Caco-2 (cell line): ENCODE results near the gene PDE4D. TPM values are rescaled to one million over a fixed set of nuclear protein-coding genes. Genes with fewer than 3 reads are reported as not detected.

Source experiments
- BruUV-seq: library from RNA; stranded (reverse); fragments of 400-500 nt; replicated peaks from 2 replicates; lab custom pipeline; 2021; lab: Mats Ljungman, UMichigan
- CTCF ChIA-PET: fragments of 300-600 bp; sonication (Branson Sonifier 250); formaldehyde crosslinking; loops from one replicate; lab custom pipeline; 2022; ENCODE audit warnings: antibody characterized with exemption; lab: Charles Lee
- POLR2A ChIA-PET: fragments of 300-600 bp; sonication (Branson Sonifier 250); formaldehyde crosslinking; loops from one replicate; lab custom pipeline; 2022; ENCODE audit warnings: antibody characterized with exemption; lab: Charles Lee
- DNase-seq, 2 experiments: peaks; one replicate each; pipeline versions ENCODE4 v3.0.0 to v3.0.0-alpha.2; 2020 to 2022
- H3K27me3 ChIP-seq: replicated peaks from 2 replicates; pipeline ENCODE4 v1.6.0; 2011; ENCODE audit warnings: low read length; ENCODE audit not compliant: control insufficient read depth, insufficient read depth
- H3K36me3 ChIP-seq: 2 replicates; pipeline ENCODE4 v1.5.1; 2011; ENCODE audit warnings: low read length; ENCODE audit not compliant: control insufficient read depth, insufficient read depth
- H3K4me1 ChIP-seq: fragments of 250-450 bp; sonication (Bioruptor Pico); 2 replicates; pipeline ENCODE4 v1.5.1; 2020; ENCODE audit warnings: mild to moderate bottlenecking
- H3K4me3 ChIP-seq: 2 replicates; pipeline ENCODE4 v1.5.1; 2011; ENCODE audit warnings: low read depth, mild to moderate bottlenecking, control low read depth, low read length
- H3K9me3 ChIP-seq: fragments of 250-450 bp; sonication (Bioruptor Pico); 2 replicates; pipeline ENCODE4 v1.5.1; 2020; ENCODE audit warnings: mild to moderate bottlenecking, moderate library complexity
- H3K27ac Mint-ChIP-seq: one replicate; pipeline ENCODE4 v1.8.0; 2022; ENCODE audit warnings: mixed read lengths; ENCODE audit not compliant: unreplicated experiment
- H3K27me3 Mint-ChIP-seq: one replicate; pipeline ENCODE4 v1.8.0; 2022; ENCODE audit warnings: mixed read lengths; ENCODE audit not compliant: insufficient read depth, unreplicated experiment
- H3K36me3 Mint-ChIP-seq: one replicate; pipeline ENCODE4 v1.8.0; 2022; ENCODE audit warnings: mild to moderate bottlenecking, mixed read lengths; ENCODE audit not compliant: insufficient read depth, unreplicated experiment
- H3K4me1 Mint-ChIP-seq: one replicate; pipeline ENCODE4 v1.8.0; 2022; ENCODE audit warnings: low read depth, mixed read lengths; ENCODE audit not compliant: unreplicated experiment
- H3K4me3 Mint-ChIP-seq: one replicate; pipeline ENCODE4 v1.8.0; 2022; ENCODE audit warnings: mild to moderate bottlenecking, moderate library complexity, mixed read lengths; ENCODE audit not compliant: unreplicated experiment
- H3K9me3 Mint-ChIP-seq: one replicate; pipeline ENCODE4 v1.8.0; 2022; ENCODE audit warnings: mixed read lengths; ENCODE audit not compliant: unreplicated experiment
- intact Hi-C: fragments of 100-400 bp; cut with micrococcal nuclease; formaldehyde crosslinking; loops from one replicate; pipeline ENCODE4 v1.10.0; 2022; ENCODE audit not compliant: unreplicated experiment
- total RNA-seq: library from RNA; stranded (reverse); gene quantifications from 2 replicates; pipeline ENCODE4 v1.2.3, GENCODE V29; 2022
- TF ChIP-seq, protein P1 (sequence below), 2 experiments: fragments of 200-600 bp in 1 of 2; IDR thresholded peaks; 1 replicate in 1 of 2; 2 replicates in 1 of 2; pipeline versions ENCODE4 v1.5.1 to v1.8.0; 2011 to 2022; ENCODE audit warnings: antibody characterized with exemption in 1 of 2, control low read depth in 1 of 2, inconsistent platforms in 1 of 2, low read depth in 1 of 2, low read length in 1 of 2, mild to moderate bottlenecking in 1 of 2, moderate library complexity in 1 of 2; ENCODE audit not compliant: insufficient read depth in 1 of 2, severe bottlenecking in 1 of 2, unreplicated experiment in 1 of 2

The PDE4D gene
- total RNA-seq, 1 experiment from 2014 or later: 89.8 TPM

DNA sequence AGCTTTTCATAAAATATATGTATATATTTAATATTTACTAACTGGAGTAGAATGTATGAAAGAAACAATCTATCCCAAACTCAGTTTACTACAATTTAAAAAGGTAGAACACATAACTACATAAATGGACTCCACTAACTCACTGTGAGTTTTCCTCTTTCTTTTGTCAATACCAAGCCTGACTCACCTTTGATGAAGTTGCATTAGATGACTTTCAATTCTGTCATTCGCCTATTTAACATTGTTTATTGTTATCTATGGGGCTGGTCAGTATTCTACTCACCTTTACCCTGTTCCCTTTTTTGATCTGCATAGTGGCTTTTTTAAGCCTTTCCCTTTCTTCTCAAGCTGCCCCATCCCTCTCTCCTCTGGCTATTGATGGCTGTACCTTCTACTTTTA lies 680.9 kb downstream of the PDE4D start:
- Histone ChIP-seq H3K36me3 (no peaks in the 10 kb centered on the region), H3K27me3 (no peaks in the 10 kb centered on the region), H3K4me1 (no peaks in the 10 kb centered on the region), H3K9me3 (no peaks in the 10 kb centered on the region), H3K4me3 (no peak overlapping the region)
- Mint-ChIP-seq H3K4me1 (peaks cover 18% of the 10 kb centered on the region), H3K4me3 (no peak overlapping the region), H3K36me3 (no peaks in the 10 kb centered on the region), H3K27me3 (no peaks in the 10 kb centered on the region), H3K27ac (no peak overlapping the region), H3K9me3 (no peaks in the 10 kb centered on the region)
- TF ChIP-seq, protein P1, sequence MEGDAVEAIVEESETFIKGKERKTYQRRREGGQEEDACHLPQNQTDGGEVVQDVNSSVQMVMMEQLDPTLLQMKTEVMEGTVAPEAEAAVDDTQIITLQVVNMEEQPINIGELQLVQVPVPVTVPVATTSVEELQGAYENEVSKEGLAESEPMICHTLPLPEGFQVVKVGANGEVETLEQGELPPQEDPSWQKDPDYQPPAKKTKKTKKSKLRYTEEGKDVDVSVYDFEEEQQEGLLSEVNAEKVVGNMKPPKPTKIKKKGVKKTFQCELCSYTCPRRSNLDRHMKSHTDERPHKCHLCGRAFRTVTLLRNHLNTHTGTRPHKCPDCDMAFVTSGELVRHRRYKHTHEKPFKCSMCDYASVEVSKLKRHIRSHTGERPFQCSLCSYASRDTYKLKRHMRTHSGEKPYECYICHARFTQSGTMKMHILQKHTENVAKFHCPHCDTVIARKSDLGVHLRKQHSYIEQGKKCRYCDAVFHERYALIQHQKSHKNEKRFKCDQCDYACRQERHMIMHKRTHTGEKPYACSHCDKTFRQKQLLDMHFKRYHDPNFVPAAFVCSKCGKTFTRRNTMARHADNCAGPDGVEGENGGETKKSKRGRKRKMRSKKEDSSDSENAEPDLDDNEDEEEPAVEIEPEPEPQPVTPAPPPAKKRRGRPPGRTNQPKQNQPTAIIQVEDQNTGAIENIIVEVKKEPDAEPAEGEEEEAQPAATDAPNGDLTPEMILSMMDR (IDR thresholded peaks at IDR 0.05; ENCODE audit: insufficient read depth in 1 of 2, low read depth in 1 of 2, low read length in 1 of 2, severe bottlenecking in 1 of 2, unreplicated experiment in 1 of 2): no peak
- intact Hi-C loops: no loop called here
- ChIA-PET POLR2A (no interaction called here), CTCF (no interaction called here)
- DNase-seq: no peak
- BruUV-seq: no TSS peak

DNA sequence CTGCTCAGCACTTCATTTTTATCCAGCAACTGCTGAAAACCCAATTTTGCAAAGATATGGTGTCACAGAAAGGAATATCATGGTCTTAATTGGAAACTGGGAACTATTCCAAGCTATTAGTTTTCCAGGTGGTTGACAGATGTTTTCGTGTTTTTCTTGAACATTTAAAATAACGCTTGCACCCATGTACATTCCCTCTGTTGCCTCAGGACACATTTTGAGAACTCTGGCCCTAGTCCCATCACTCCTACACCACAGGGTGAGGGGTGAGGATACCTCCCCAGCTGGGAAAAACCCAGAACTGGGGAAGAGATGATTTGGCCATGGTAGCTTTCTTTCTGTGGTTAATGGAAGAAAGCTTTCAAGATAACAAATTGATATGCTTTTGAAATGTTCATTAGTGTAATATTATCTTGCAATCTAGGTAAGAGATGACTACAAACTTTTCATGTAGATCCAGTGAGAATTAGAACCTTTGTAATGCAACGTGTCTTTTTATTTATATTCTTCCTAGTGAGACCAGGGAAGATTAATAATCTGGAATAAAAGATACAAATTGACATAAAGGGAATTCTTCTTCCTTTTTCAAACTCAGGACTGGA lies 683.7 kb downstream of the PDE4D start:
- H3K4me1 Mint-ChIP-seq: peaks cover 18% of the 10 kb centered on the region
- H3K36me3 Mint-ChIP-seq: no peaks in the 10 kb centered on the region
- intact Hi-C loops: no loop called here
- H3K27me3 Mint-ChIP-seq: no peaks in the 10 kb centered on the region
- no peaks in the 10 kb centered on the region for H3K4me1 ChIP-seq
- BruUV-seq: no TSS peak
- peaks cover 4% of the 10 kb centered on the region; the same call in 1 of the 2 replicates for H3K9me3 ChIP-seq
- no peak for DNase-seq
- TF ChIP-seq, protein P1 (IDR thresholded peaks at IDR 0.05; ENCODE audit: insufficient read depth in 1 of 2, low read depth in 1 of 2, low read length in 1 of 2, severe bottlenecking in 1 of 2, unreplicated experiment in 1 of 2): no peak
- H3K27ac Mint-ChIP-seq: no peak overlapping the region
- H3K9me3 Mint-ChIP-seq: no peaks in the 10 kb centered on the region
- H3K27me3 ChIP-seq: no peaks in the 10 kb centered on the region
- H3K4me3 Mint-ChIP-seq: no peak overlapping the region
- no peak overlapping the region for H3K4me3 ChIP-seq
- ChIA-PET POLR2A (no interaction called here), CTCF (no interaction called here)
- H3K36me3 ChIP-seq: no peaks in the 10 kb centered on the region

DNA sequence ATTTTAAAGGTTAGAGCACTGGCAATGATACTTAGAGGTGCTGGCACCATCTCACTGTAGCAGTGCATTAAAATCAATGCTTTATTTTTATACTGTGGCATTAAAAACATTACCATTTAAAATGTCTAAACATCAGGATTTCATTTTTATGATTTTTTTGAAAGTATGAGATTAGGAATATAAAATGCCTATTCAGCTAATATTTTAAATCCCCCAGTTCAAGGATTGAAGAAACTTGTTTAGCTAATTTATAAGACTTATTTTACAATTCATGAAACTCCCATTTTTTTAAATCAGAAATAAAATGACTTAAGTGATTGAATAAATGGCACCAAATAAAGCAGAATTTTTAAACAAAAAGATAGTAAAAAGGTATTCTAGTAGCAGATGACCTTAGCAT lies 685.1 kb downstream of the PDE4D start:
- Mint-ChIP-seq H3K27me3 (no peaks in the 10 kb centered on the region), H3K4me1 (peaks cover 8% of the 10 kb centered on the region), H3K27ac (no peak overlapping the region), H3K9me3 (no peaks in the 10 kb centered on the region), H3K4me3 (no peak overlapping the region), H3K36me3 (no peaks in the 10 kb centered on the region)
- ChIA-PET CTCF (no interaction called here), POLR2A (no interaction called here)
- no peaks in the 10 kb centered on the region for H3K36me3 ChIP-seq
- H3K4me3 ChIP-seq: no peak overlapping the region
- peaks cover 4% of the 10 kb centered on the region; the same call in 1 of the 2 replicates for H3K9me3 ChIP-seq
- TF ChIP-seq, protein P1 (IDR thresholded peaks at IDR 0.05; ENCODE audit: insufficient read depth in 1 of 2, low read depth in 1 of 2, low read length in 1 of 2, severe bottlenecking in 1 of 2, unreplicated experiment in 1 of 2): no peak
- no peaks in the 10 kb centered on the region for H3K4me1 ChIP-seq
- H3K27me3 ChIP-seq: no peaks in the 10 kb centered on the region
- intact Hi-C loops: no loop called here
- DNase-seq: no peak
- no TSS peak for BruUV-seq
